PC-9 (cell line): ENCODE data around the gene SYNDIG1.

Experiments
- CTCF ChIP-seq: fragments of 200-600 bp; sonication (generic); conservative IDR thresholded peaks from 2 replicates; pipeline ENCODE4 v1.6.1; 2017; ENCODE audit warnings: mixed run types, antibody characterized with exemption, mild to moderate bottlenecking, moderate library complexity
- EZH2 ChIP-seq: fragments of 200-600 bp; sonication (generic); IDR thresholded peaks from 2 replicates; pipeline ENCODE4 v1.8.0; 2017; ENCODE audit warnings: antibody characterized with exemption, low read depth

DNA sequence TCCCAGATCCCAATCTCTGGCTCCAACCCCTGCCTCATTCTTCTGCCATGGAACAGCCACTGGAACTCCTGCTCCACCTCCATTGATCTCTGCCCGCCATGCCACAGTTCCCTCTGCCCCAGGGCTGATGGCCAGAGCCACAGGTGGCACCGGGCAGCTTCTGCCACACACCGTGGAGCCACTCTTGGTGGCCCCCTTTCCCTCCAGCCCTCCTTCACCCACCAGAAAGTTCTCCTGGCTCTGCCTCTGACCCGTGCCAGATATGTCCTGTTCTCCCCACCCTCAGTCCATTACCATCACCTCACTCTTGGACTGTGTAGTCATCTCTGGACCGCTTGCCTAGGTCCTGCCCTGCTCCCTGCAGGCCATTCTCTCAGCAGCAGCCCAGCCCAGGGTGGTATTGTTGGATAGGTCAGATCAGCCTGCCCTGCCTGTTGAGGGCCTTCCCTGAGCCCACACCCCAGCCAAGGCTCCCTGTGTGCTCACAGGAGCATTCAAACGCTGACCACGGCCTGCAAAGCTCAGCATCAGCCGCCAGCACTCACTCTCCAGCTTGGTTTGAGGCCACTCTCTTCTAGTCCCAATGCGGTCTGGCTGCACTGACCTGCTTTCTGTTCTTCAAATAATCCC, 16.8 kb upstream of the SYNDIG1 start:
- TF ChIP-seq CTCF = no peak
- no peak for TF ChIP-seq EZH2
